ENCODE results near the gene GPR153.

The GPR153 gene

GRCh38 chr1:6287431-6287886, 26.6 kb upstream of the GPR153 start:
- Histone ChIP-seq H3F3A (ENCODE audit: insufficient read depth, low read length) (no peaks in the 10 kb centered on the region), H3K9ac (ENCODE audit: low read length) (no peak overlapping the region), H3K9me3 (ENCODE audit: low read length) (no peaks in the 10 kb centered on the region), H3K27me3 (ENCODE audit: insufficient read depth, low read length) (no peaks in the 10 kb centered on the region), H3K36me3 (ENCODE audit: insufficient read depth, low read length) (no peaks in the 10 kb centered on the region), H3K4me3 (ENCODE audit: low read depth, low read length, poor library complexity, severe bottlenecking) (no peak overlapping the region), H2AFZ (ENCODE audit: low read length) (no peak overlapping the region), H3K27ac (ENCODE audit: low read depth, low read length, poor library complexity, severe bottlenecking) (no peak overlapping the region), H4K20me1 (ENCODE audit: insufficient read depth, low read length) (no peaks in the 10 kb centered on the region), H3K79me2 (ENCODE audit: insufficient read depth, low read length) (no peaks in the 10 kb centered on the region), H3K4me2 (ENCODE audit: low read length) (no peak overlapping the region), H3K9me2 (ENCODE audit: low read depth, low read length) (no peaks in the 10 kb centered on the region), H3K4me1 (ENCODE audit: insufficient read depth, low read length, severe bottlenecking) (no peaks in the 10 kb centered on the region)
- TF ChIP-seq EZH2 (IDR thresholded peaks at IDR 0.05; ENCODE audit: borderline replicate concordance, low read length), result no peak
- no peak for TF ChIP-seq CTCF (IDR thresholded peaks at IDR 0.05; ENCODE audit: low read length)

GRCh38 chr1:6287029-6287428, 26.1 kb upstream of the GPR153 start:
- Histone ChIP-seq H4K20me1 (ENCODE audit: insufficient read depth, low read length) (no peaks in the 10 kb centered on the region), H3K79me2 (ENCODE audit: insufficient read depth, low read length) (no peaks in the 10 kb centered on the region), H3K4me1 (ENCODE audit: insufficient read depth, low read length, severe bottlenecking) (no peaks in the 10 kb centered on the region), H3K36me3 (ENCODE audit: insufficient read depth, low read length) (no peaks in the 10 kb centered on the region), H3K9me2 (ENCODE audit: low read depth, low read length) (no peaks in the 10 kb centered on the region), H3K4me2 (ENCODE audit: low read length) (no peak overlapping the region), H2AFZ (ENCODE audit: low read length) (no peak overlapping the region), H3F3A (ENCODE audit: insufficient read depth, low read length) (no peaks in the 10 kb centered on the region), H3K27me3 (ENCODE audit: insufficient read depth, low read length) (no peaks in the 10 kb centered on the region), H3K9ac (ENCODE audit: low read length) (no peak overlapping the region), H3K4me3 (ENCODE audit: low read depth, low read length, poor library complexity, severe bottlenecking) (no peak overlapping the region), H3K27ac (ENCODE audit: low read depth, low read length, poor library complexity, severe bottlenecking) (no peak overlapping the region), H3K9me3 (ENCODE audit: low read length) (no peaks in the 10 kb centered on the region)
- TF ChIP-seq EZH2 (IDR thresholded peaks at IDR 0.05; ENCODE audit: borderline replicate concordance, low read length), result no peak
- TF ChIP-seq CTCF (IDR thresholded peaks at IDR 0.05; ENCODE audit: low read length), result no peak

GRCh38 chr1:6286266-6286665, 25.4 kb upstream of the GPR153 start:
- Histone ChIP-seq H3K36me3 (ENCODE audit: insufficient read depth, low read length) (no peaks in the 10 kb centered on the region), H3K27ac (ENCODE audit: low read depth, low read length, poor library complexity, severe bottlenecking) (no peak overlapping the region), H3K9ac (ENCODE audit: low read length) (no peak overlapping the region), H3K79me2 (ENCODE audit: insufficient read depth, low read length) (no peaks in the 10 kb centered on the region), H3K4me1 (ENCODE audit: insufficient read depth, low read length, severe bottlenecking) (no peaks in the 10 kb centered on the region), H2AFZ (ENCODE audit: low read length) (no peak overlapping the region), H3K9me3 (ENCODE audit: low read length) (no peaks in the 10 kb centered on the region), H3K9me2 (ENCODE audit: low read depth, low read length) (no peaks in the 10 kb centered on the region), H3F3A (ENCODE audit: insufficient read depth, low read length) (no peaks in the 10 kb centered on the region), H3K27me3 (ENCODE audit: insufficient read depth, low read length) (no peaks in the 10 kb centered on the region), H3K4me3 (ENCODE audit: low read depth, low read length, poor library complexity, severe bottlenecking) (no peak overlapping the region), H4K20me1 (ENCODE audit: insufficient read depth, low read length) (no peaks in the 10 kb centered on the region), H3K4me2 (ENCODE audit: low read length) (no peak overlapping the region)
- TF ChIP-seq EZH2 (IDR thresholded peaks at IDR 0.05; ENCODE audit: borderline replicate concordance, low read length), result no peak
- no peak for TF ChIP-seq CTCF (IDR thresholded peaks at IDR 0.05; ENCODE audit: low read length)
